Measurements from ENCODE around the gene BCAS3.
A peak's percentile ranks its signal among the peaks of the same experiment; 100 is the strongest.

Gene BCAS3

DNA sequence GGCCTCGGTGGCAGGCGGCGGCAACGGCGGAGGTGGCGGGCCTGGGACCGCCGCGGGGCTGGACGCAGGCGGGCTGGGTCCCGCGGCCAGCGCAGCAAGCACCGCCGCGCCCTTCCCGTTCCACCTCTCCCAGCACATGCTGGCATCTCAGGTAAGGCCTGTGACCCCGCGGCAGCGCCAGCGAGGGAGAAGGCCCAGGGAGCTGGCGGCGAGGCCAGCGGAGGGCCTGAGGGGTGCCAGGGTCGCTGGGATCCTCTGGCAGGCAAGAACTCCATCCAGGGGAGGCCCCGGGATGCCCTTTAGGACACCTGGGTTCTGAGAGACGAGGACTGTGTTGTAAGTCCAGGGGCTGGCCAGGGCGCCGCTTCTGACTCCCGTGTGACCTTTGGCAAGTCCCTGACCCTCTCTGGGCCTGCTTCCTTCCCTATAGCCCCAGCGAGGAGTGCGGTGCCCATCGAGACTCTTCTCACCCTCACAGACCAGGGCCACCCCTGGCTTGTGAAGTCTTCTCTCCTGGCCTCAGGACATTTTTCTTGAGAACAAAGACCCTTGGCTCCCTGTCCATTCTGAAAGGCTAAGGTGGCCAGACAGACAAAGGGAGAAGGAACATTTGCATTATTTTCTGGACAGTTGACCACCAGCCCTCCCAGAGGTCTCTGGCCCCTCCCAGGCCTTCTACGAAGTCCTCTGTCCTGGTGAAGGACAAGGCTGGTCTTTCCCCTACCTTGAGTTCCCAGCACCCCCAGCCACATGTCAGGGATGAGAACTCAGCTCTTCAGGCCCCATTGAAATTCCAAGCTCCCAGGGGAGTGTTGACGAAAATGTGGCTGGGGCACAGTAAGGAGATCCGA lies 728.3 kb downstream of the BCAS3 start:
- TF ChIP-seq, protein P1, sequence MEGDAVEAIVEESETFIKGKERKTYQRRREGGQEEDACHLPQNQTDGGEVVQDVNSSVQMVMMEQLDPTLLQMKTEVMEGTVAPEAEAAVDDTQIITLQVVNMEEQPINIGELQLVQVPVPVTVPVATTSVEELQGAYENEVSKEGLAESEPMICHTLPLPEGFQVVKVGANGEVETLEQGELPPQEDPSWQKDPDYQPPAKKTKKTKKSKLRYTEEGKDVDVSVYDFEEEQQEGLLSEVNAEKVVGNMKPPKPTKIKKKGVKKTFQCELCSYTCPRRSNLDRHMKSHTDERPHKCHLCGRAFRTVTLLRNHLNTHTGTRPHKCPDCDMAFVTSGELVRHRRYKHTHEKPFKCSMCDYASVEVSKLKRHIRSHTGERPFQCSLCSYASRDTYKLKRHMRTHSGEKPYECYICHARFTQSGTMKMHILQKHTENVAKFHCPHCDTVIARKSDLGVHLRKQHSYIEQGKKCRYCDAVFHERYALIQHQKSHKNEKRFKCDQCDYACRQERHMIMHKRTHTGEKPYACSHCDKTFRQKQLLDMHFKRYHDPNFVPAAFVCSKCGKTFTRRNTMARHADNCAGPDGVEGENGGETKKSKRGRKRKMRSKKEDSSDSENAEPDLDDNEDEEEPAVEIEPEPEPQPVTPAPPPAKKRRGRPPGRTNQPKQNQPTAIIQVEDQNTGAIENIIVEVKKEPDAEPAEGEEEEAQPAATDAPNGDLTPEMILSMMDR (IDR thresholded peaks at IDR 0.05; ENCODE audit: low read depth, low read length), result no peak
- H3K4me3 ChIP-seq (replicated peaks in 1 of 2; ENCODE audit: low read depth in 2 of 2, low read length in 2 of 2), result peak overlapping the region in 1 of 2 donors; percentile 72
- DNase-seq (ENCODE audit: low read depth in 2 of 2), result peak in 1 of 2 donors; percentile 35

DNA sequence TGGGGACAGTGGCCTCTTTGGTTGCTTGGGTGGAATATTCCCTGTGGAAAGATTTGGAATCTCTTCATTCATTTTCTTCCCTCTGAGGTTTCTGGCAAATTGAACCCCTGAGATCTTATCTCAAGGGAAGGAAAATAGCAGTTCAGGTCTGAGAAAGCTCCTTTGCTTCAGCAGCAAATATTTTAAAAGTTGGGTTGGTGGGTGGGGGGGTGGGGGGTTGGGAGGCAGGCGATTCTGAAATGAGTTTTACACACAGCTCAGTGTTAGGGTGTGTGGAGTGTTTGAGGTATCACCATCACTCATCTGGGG lies 728.8 kb downstream of the BCAS3 start:
- TF ChIP-seq, protein P1 (IDR thresholded peaks at IDR 0.05; ENCODE audit: low read depth, low read length), result no peak
- DNase-seq (ENCODE audit: low read depth in 2 of 2), result no peak
- H3K4me3 ChIP-seq (replicated peaks in 1 of 2; ENCODE audit: low read depth in 2 of 2, low read length in 2 of 2), result peak overlapping the region in 1 of 2 donors; percentile 72

DNA sequence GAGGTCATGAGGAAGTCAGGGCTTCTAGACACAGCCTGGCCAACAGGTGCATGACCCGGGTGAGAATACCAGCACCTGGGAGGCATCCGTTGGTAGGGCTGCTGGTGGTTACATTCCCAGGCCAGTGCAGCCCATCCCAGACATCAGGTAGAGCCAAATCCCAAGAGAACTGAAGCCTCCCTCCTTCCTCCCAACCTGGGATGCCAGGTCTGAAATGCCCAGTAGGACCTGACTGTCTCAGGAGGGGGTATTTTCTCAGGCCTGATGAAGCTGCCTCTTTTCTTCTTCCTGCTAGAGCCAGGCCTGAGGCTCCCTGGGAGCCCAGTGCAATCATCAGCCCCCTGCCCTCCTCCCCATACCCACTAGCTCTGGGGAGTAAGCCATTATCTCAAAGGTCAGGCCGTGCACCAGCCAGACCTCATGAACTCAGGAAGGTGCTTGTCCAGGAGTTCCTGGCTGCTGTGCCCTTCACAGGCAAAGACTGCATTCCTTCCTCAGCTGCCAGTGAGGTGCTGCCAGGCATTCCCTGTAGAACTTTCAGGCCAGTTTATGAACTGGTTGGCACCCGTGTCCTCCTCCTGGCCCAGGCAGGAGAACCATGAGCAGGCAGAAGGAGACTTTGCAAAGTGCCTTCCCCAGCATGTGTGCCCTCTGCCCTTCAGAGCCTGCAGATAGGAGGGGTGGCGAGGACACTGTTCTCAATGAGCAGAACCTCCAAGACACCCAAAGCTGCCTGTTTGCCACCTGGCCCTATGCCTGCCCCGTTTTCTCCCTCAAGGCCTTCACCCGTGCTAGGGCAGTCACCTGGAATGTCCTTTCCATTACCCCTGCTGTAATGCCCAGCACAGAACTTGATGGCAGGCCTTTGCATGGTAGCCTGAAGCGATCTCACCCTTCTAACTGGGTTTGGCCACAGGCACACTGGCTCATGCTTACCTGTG lies 729.6 kb downstream of the BCAS3 start:
- DNase-seq (ENCODE audit: low read depth in 2 of 2), result peak in 1 of 2 donors; percentile 29
- TF ChIP-seq, protein P1 (IDR thresholded peaks at IDR 0.05; ENCODE audit: low read depth, low read length), result no peak
- H3K4me3 ChIP-seq (replicated peaks in 1 of 2; ENCODE audit: low read depth in 2 of 2, low read length in 2 of 2), result peak overlapping the region in 1 of 2 donors; percentile 7

DNA sequence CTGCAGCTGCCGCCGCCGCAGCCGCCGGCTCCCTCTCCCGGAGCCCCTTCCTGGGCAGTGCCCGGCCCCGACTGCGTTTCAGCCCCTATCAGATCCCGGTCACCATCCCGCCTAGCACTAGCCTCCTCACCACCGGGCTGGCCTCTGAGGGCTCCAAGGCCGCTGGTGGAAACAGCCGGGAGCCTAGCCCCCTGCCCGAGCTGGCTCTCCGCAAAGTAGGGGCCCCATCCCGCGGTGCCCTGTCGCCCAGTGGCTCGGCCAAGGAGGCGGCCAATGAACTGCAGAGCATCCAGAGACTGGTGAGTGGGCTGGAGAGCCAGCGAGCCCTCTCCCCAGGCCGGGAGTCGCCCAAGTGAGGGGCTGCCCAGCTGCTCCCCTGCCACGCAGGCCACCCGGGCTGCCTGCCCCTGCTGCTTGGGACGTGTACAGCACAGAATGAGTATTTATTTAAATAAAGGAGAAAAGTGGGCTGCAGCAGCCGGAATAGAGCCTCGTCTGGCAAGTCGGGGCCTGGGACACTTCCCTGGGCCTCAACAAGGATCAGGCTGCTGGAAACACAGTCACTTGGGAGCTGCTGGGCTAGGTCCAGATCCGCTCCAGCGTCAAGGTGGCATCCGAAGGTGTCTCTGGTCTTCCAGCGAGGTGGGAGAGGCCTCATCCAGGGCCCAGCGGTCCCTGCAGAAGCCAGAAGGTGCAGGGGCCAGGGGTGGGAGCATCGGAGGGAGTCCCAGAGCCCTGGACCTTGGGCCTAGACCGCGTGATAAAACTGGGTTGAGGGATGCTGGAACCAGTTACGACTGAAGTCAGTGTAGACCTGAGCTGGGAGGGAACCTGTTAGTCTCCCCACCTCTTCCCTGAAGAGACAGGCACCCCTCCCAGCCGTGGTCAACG lies 730.7 kb downstream of the BCAS3 start:
- H3K4me3 ChIP-seq (replicated peaks in 1 of 2; ENCODE audit: low read depth in 2 of 2, low read length in 2 of 2), result peak overlapping the region in 1 of 2 donors; percentile 4
- peak in 1 of 2 donors; percentile 57 for DNase-seq (ENCODE audit: low read depth in 2 of 2)

DNA sequence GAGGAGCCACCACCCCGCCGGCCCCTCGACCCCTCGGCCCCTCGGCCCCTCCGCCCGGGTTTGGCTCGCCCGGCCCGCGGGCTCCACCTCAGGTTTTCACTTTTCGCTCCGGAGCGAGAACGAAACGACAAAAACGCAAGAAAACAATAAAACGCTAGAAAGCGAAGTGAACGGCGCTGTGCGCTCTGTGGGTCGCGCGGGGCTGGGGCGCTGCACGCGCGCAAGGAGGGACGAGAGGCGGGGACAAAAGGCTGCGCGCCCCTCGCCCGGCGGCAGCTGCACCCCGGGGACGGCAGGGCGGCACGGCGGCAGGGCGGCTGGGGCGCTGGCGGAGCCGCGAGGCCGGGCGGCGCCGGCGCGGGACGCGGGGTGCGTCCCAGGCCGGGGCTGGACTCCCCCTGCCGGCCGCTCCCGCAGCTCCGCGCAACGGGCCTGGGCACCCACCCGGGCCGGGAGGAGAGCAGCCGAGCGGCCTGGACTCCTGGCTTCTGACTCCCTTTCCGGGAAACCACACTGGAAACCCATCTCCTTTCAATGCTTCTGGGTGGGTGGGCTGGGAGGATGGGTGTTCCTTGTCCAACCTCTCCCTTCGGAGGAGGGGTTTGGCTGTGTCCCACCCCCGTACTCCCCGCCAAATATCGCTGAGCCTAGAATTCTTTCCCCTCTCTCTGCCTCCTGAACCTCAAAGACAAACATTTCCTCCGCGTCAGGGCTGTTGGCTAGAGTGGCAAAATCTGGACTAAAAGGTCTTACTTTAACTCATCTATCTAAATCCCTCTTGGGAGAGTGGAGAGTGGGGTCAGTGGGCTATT lies 731.9 kb downstream of the BCAS3 start:
- TF ChIP-seq, protein P1 (IDR thresholded peaks at IDR 0.05; ENCODE audit: low read depth, low read length), result peak; percentile 25
- peak; percentile 69 to 79 for DNase-seq (ENCODE audit: low read depth in 2 of 2)
- H3K4me3 ChIP-seq (replicated peaks in 1 of 2; ENCODE audit: low read depth in 2 of 2, low read length in 2 of 2), result peak overlapping the region; percentile 49 to 52

More for the DNA sequence above, 730.7 kb downstream of the BCAS3 start:
- TF ChIP-seq, protein P1 (IDR thresholded peaks at IDR 0.05; ENCODE audit: low read depth, low read length), result no peak
